GM20431 (cell line): ENCODE data around the gene UNC45B.

Source experiments
- in situ Hi-C: fragments of 300-500 bp; cut with MseI, MboI; formaldehyde crosslinking; loops from one replicate; pipeline ENCODE4 v1.15.0; 2020; ENCODE audit warnings: low sequenced_read_pairs; ENCODE audit not compliant: unreplicated experiment

Gene UNC45B, protein sequence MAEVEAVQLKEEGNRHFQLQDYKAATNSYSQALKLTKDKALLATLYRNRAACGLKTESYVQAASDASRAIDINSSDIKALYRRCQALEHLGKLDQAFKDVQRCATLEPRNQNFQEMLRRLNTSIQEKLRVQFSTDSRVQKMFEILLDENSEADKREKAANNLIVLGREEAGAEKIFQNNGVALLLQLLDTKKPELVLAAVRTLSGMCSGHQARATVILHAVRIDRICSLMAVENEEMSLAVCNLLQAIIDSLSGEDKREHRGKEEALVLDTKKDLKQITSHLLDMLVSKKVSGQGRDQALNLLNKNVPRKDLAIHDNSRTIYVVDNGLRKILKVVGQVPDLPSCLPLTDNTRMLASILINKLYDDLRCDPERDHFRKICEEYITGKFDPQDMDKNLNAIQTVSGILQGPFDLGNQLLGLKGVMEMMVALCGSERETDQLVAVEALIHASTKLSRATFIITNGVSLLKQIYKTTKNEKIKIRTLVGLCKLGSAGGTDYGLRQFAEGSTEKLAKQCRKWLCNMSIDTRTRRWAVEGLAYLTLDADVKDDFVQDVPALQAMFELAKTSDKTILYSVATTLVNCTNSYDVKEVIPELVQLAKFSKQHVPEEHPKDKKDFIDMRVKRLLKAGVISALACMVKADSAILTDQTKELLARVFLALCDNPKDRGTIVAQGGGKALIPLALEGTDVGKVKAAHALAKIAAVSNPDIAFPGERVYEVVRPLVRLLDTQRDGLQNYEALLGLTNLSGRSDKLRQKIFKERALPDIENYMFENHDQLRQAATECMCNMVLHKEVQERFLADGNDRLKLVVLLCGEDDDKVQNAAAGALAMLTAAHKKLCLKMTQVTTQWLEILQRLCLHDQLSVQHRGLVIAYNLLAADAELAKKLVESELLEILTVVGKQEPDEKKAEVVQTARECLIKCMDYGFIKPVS

DNA sequence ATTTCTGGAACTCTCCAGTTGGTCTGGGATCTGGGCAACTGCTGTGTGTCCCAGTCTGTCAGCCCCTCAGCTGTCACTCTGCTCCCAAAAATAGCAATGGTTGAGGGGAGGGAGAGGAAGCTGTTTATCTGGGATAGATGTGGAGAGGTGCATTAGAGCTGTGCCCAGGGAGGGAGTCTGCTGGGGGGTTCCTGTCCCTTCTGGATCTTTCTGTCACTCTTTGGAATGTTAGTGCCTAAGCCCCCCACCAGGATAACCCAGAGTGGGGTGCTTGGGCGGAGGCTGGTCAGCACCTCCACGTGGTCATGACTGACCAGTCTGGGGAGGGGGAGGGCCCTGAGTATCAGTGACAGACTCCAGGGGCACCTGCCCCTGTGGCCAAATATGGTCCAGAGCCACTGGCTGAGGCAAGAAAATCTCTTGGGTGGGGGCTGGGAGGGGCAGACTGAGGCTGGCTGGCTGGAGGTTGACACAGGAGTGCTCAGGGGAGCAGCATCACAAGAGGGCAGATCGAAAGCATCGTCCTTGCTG lies at the start of gene UNC45B:
Gene UNC45B (plus strand): TSS at position 443 of the 531 bp plus-strand sequence. CDS start 447 bp downstream, outside the sequence.
- in situ Hi-C loops = loop anchor here (25.0 kb wide), 1 partner anchor 735 kb away; no protein-coding TSS in a partner anchor

DNA sequence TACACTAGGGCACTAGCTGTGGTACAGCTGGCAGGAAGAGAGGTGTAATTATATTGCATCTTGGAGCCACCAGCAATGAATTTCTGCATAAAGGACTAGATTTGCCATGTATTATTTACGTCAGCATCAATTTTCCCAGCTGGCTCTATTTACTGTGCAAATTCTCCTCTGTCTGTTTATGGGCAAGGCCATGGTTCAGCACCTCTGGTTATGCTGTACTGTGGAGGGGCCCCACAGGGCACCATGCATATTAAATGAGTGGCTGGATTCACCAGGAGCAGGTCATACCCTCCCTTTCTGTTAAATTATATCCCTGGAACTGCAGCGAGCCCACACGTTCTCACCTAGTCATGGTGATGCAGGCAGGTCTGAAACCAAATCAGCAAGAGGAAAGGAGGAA lies 47.7 kb upstream of the UNC45B start:
- in situ Hi-C loops = loop anchor here (25.0 kb wide), 1 partner anchor 563 kb away; no protein-coding TSS in a partner anchor

DNA sequence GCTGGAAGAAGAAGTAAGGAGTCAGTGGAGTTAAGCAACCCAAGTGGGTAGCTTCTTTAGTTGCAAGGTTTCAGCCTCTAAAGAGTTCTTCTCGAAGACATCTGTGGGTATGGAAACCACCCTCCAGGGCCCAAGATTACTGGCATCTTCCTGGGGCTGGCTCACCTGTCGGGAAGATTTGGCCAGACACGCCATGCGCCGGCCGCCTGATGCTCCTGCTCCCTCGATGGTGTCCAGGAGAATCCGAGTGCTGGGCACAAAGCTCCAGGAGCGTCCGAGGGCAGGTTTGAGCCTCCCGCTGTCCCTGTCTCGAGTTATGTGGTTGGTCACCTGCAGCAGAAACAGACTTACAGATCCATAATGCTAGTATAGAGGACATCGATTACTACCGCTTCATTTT lies 46.6 kb upstream of the UNC45B start:
- in situ Hi-C loops = loop anchor here (25.0 kb wide), 1 partner anchor 564 kb away; no protein-coding TSS in a partner anchor

DNA sequence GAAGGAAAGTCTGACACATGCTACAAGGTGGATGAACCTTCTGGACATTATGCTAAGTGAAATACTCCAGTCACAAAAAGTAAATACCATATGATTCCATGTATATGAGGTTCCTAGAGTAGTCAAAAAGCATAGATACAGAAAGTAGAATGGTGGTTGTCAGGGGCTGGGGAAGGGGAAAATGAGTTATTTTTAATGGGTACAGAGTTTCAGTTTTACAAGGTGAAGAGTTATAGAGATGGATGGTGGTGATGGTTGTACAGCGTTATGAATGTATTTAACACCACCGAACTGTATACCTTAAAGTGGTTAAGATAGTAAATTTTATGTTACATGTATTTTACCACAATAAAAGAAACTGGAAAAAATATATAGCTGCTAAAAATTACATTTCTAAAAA lies 45.9 kb upstream of the UNC45B start:
- in situ Hi-C loops = loop anchor here (25.0 kb wide), 1 partner anchor 564 kb away; no protein-coding TSS in a partner anchor

DNA sequence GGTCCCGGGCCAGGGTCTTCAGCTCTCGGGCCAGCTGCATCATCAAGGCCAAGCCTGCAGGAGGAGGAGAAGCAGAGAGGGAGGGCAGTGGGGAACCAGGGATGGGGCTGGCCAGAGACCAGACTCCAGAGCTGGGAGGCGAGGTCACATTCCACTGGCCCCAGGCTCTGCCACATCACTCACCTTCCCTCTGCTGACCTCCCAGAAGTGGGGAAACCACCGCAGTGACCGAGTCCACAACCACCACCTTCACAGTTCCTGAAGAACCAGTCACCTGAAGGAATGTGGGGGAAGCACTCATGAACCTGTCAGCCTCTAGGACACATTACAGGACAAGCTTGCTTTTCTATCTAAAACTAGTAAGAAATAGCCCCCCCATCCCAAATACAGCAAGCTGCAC lies 44.3 kb upstream of the UNC45B start:
- in situ Hi-C loops = loop anchor here (25.0 kb wide), 1 partner anchor 566 kb away; no protein-coding TSS in a partner anchor

DNA sequence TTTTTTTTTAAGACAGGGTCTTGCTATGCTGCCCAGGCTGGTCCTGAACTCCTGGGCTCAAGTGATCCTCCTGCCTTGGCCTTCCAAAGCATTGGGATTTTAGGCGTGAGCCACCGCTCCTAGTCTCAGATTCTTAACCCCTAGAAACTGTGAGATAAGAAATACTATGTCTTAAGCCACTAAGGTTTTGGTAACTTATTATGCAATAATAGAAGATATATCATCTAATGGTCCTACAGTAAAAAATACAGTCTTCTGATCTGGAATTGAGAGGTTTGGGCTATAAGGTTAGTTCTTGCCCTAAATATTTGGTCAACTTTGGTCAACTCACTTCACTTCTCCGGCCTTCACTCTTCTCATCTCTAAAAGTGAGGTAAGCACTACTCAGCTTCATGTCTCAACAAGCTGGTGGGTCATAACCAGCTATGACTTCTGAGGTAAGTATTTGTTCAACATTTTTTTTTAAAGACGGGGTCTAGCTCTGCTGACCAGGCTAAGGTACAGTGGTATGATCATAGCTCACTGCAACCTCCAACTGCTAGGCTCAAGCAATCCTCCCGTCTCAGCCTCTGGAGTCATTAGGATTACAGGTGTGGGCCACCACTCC lies 42.7 kb upstream of the UNC45B start:
- in situ Hi-C loops = loop anchor here (25.0 kb wide), 1 partner anchor 568 kb away; no protein-coding TSS in a partner anchor

DNA sequence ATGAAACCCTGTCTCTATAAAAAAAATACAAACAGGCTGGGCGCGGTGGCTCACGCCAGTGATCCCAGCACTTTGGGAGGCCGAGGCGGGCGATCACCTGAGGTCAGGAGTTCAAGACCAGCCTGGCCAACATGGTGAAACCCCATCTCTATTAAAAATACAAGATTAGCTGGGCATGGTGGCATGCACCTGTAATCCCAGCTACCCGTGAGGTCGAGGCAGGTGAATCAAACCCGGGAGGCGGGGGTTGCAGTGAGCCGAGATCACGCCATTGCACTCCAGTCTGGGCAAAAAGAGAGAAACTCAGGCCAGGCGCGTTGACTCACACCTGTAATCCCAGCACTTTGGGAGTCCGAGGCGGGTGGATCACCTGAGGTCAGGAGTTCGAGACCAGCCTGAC lies 36.8 kb upstream of the UNC45B start:
- in situ Hi-C loops = loop anchor here (25.0 kb wide), 1 partner anchor 573 kb away; no protein-coding TSS in a partner anchor

DNA sequence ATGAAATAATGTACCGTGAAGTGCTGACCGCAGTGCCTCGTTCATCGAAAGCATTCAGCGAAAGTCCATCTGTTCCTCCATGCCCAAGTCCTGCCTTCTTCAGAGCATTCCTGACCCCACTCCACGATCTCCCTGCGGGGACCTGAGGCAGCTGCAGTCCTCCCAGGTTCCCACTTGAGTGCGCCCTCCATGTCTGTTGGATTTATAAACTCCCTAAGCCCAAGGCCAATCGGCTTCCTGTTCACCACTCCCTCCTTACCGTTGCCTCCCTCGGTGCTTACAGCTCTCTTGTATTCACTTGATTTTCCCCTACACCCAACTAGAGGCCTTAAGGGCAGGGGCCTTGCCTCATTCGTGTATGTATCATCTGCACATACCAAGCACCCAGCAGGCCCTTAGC lies 30.8 kb upstream of the UNC45B start:
- in situ Hi-C loops = loop anchor here (25.0 kb wide), 1 partner anchor 580 kb away; no protein-coding TSS in a partner anchor

DNA sequence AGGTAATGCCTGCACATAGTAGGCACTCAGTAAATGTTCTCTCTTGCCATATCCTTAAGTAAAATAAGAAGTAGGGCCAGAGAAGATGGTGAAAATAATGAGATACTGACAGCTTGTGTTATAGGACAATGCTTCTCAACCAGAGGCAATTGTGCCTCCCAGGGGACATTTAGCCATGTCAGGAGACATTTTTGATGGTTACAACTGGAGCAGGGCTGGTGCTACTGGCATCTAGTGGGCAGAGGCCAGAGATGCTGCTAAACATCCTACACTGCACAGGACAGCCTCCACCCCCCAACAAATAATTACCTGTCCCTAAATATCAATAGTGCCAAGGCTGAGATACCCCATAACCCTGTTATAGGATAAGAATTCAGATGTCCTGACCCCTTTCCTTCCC lies 29.6 kb upstream of the UNC45B start:
- in situ Hi-C loops = loop anchor here (25.0 kb wide), 1 partner anchor 581 kb away; no protein-coding TSS in a partner anchor

DNA sequence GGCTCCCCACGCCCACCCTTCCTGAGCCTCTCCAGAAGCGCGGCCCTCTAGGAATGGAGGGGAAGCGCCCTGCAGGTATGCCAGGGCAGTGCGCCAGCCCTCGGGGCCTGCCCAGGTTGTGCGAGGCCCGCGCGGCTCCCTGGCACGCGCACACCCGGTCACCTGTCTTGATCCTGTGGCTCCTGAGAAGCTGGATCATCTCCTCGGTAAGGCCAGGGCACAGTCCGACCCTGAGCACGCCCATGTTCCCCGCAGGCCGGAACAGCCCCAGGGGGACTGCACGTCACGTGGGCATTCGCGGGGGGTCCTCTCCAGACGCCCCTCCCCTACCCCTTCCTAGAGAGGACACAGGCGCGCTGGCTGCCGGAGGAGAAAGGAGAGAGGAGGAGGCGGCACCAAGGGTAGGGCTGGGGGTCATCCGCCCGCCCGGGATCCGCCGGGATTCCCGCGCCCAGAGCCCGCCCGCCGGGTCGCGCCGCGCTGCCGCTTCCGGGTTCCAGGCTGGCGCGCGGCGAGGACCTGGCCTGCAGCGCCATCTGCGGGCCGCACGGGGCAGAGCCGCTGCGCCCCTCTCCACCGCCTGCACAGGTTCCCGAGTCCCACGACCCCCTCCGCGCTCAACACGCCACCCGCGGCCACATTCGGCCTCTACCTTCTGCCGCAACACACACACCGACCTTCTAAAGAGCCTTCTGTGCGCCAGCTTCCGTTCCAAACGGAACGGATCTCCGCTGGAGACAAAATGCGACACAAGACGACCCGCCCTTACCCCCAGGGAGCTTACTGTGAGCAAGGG lies 28.0 kb upstream of the UNC45B start, which contains the start of gene RAD51D:
Gene RAD51D (minus strand): TSS at position 491 of the 796 bp plus-strand sequence. CDS start 247 bp downstream, at position 244.
- in situ Hi-C loops = loop anchor here (5.0 to 25.0 kb wide), 2 partner anchors 122 to 582 kb away; no protein-coding TSS in a partner anchor

DNA sequence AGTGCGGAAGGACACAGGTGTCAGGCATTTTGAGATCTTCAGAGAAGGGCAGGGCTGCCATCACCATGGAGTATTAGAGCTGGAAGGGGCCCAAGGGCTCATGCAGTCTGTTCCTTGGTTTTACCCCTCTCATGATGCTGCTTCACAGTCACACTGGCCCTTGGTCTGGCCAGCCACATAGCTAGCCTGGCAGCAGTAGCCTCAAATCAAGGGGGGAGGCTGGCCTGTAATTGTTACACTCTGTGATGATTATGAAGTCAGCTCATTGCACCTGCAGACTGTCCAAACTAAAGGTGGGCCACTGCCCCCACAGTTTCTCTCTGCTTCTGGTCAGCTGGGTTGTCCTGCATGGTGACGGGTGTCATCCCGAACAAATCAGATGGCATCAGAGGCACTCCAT lies 26.3 kb upstream of the UNC45B start, which contains the start of gene FNDC8:
Gene FNDC8 (plus strand): TSS at position 301 of the 400 bp plus-strand sequence. CDS start 79 bp downstream, at position 380.
- in situ Hi-C loops = loop anchor here (5.0 to 25.0 kb wide), 2 partner anchors 124 to 584 kb away; no protein-coding TSS in a partner anchor

DNA sequence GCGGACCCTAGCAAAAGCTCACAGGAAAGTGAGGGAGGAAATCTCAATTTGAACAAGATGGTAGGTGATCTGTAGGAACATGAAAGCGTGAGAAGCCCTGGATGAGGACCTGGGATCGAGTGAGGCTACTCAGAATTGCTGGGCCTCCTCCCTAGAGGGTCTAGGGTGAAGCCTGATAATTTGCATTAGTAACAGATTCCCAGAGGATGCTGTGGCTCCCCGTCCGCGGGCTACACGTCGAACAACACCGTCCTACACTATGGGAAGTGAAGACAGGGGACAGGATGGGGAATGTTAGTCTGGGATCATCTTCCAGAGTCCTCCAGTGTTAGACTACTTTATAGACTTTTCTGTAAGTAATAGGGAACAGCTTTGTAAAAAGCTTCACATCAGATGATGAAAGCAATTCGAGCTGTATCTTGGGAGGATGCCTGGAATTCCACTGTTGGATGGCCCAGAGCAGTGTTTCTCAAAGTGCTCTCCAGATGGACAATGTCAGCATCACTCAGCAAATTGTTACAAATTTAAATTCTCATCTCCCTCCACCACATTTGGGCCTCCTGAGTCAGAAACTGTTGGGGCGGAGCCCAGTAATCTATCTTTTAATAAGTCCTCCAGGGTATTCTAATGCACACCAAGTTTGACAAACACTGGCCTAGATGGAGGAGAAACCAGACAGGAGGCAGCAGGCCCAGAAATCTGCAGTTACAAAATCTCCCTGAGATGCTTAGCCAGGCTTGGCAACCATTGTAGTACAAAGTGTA lies 19.7 kb upstream of the UNC45B start:
- in situ Hi-C loops = loop anchor here (25.0 kb wide), 1 partner anchor 716 kb away; no protein-coding TSS in a partner anchor

DNA sequence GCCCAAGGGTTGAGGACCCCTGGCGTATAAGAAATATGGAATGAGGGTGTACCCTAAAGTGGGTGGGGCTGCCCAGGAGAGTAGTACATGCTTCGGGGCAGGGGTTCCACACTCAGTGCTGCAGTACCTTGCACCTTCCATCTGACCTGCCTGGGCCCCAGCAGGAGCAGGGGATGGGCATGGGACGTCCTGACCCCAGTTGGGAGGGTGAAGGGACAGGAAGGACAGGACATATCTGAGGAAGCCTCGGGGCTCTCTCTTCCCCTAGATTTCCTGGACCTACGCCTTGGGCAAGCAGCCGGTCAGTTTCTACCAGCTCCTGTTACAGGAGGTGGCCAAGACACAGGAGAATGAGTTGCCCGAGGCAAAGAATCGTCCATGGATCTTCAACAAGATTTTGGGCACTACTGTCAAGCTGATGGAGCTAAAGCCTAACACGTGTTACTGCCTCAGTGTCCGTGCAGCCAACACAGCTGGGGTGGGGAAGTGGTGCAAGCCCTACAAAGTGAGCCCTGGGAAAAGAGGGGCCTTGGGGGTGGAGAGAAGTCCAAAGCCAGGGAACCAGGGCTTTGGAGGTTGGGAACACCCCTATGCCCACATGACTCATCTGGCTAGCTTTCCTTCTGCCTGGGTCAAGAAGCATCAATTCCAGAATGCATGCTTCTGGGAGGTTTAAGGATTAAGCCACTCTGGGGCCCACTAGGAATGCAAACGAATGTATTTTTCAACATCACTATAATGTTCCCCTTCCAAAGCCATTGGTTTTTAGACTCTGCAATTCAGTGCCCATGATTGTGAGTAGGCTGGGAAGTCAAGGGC lies 18.3 kb upstream of the UNC45B start:
- in situ Hi-C loops = loop anchor here (25.0 kb wide), 1 partner anchor 717 kb away; no protein-coding TSS in a partner anchor

DNA sequence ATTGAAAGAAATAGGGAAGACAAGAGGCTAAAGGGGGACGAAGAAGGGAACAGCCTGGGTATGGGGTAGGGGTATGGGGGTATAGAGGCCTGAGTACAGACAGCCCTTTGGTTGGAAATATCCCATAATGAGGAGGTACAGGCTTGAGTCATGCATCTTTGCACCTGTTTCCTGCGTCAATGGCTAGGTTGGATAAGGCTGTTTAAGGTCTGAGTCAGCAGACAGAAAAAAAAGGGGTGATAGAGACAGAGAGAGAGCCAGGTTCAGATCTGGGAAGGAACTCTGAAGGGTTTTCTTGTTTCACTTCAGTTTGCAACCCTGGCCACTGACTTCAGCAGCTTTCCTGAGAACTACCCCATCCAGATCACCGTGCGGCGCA lies 17.7 kb upstream of the UNC45B start:
- in situ Hi-C loops = loop anchor here (25.0 kb wide), 1 partner anchor 718 kb away; no protein-coding TSS in a partner anchor

DNA sequence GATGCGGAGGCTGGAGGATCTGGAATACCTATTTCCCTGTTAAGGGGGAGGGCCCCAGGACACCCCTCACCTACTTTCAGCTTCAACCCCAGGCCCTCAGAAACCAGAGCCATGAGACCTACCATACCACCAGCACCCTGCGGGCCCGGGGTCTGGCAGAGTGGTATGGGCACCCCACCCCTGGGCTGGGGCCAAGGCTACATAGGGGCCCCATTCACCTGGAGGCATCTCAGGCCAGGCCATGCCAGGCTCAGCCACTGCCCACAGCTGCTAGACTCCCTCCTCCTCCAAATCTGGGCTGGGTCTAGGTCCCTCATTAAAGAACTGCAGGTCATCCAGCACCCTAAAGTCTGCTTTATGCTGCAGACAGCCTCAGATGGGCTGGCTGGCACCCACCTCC lies 17.2 kb upstream of the UNC45B start:
- in situ Hi-C loops = loop anchor here (25.0 kb wide), 1 partner anchor 718 kb away; no protein-coding TSS in a partner anchor

DNA sequence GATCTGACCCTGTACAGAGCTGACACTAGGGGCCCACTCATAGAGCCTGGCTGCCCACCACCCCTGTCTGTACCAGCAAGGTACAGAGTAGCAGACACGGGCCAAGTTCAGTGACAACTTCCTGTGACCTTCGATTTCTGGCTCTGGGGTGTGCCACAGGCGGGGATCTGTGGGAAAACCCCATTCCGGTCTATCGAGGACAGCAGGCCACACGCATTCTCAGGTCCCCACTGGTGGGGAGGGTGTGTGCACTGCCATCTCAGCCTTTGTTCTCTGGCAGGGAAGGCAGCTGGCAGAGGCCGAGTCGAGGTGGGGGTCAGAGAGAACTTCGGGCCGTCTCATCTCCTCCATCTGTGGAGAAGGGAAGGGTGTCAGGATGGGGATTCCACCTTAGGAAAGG lies 15.5 kb upstream of the UNC45B start:
- in situ Hi-C loops = loop anchor here (25.0 kb wide), 1 partner anchor 720 kb away; no protein-coding TSS in a partner anchor
